ENCODE data around the gene HK1.
"Not testable (repeated sequence)": the region's sequence is repeated elsewhere in the genome, so short reads cannot be mapped to it uniquely, and the experiment has no call there.

The HK1 gene

DNA sequence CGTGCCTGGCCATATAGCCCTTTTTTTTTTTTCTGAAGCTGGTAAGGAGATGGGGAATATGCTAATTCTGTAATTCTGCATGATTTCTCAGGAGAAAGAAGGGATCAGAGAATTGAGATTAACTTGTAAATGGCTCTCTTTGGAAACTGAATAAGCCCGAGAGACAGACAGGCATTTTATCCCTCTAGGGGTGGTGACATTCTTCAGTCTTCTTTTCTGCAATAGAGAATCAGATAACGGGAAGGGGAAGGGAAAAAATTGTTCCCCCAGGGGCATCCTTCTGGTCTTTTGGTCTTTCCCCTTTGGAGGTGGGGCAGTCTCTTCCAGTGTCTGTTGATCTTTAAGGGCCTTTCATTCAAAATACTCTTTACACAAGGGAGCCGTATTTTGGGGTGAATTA lies 34.2 kb downstream of the HK1 start:
- no peak for DNase-seq (ENCODE audit: low spot score)

DNA sequence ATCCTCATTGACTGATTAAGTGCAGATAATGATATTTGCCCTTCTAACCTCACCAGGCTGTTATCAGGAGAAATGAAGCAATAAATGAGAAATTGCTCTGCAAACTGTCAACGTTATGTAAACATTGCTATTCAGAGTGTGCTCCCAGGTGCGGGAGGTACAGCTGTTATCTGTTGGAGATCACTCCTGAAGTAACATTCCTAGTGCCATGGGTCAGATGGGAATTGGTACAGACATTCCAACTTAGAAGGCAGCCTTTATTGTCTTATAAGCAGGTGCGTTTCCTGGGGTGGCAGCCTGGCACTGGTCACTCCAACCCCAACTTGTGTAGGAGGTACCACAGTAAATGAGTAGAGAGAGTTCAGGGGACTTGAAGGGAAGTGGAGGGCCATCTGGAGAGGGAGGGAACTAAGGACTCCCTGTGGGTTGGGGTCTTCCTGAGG lies 36.8 kb downstream of the HK1 start:
- no peak for DNase-seq (ENCODE audit: low spot score)

DNA sequence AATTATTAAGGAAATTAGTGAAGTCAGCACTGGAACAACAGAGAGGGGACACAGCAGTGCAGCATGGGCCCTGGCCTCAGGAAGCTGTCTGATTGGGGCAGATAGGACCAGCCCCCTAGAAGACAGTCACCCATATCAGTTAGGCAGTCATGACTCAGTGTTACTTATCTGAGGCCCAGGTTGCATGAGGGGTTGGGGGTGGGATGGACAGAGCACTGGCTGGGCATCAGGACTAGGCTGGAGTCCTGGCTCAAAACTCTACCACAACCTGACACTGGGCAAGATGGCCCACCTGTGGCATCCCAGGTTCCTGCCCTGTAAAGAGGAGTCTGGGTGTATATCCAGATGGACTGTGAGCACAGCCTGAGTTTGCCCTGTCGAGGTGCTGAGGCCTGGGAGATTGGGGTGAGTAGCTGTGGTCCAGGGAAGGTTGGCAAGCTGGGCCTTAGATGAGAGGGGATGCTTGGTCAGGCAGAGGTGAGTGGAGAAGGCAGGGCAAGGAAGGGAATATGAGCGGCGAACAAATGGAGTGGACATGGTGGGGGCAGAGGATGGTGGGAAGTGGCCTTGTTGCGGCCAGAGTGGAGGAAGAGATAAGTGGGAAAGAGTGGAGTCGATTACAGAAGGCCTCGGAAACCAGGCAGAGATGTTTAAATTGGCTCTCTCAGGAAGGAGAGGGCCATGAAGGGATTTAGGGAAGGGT lies 37.5 kb downstream of the HK1 start:
- DNase-seq (ENCODE audit: low spot score): no peak

DNA sequence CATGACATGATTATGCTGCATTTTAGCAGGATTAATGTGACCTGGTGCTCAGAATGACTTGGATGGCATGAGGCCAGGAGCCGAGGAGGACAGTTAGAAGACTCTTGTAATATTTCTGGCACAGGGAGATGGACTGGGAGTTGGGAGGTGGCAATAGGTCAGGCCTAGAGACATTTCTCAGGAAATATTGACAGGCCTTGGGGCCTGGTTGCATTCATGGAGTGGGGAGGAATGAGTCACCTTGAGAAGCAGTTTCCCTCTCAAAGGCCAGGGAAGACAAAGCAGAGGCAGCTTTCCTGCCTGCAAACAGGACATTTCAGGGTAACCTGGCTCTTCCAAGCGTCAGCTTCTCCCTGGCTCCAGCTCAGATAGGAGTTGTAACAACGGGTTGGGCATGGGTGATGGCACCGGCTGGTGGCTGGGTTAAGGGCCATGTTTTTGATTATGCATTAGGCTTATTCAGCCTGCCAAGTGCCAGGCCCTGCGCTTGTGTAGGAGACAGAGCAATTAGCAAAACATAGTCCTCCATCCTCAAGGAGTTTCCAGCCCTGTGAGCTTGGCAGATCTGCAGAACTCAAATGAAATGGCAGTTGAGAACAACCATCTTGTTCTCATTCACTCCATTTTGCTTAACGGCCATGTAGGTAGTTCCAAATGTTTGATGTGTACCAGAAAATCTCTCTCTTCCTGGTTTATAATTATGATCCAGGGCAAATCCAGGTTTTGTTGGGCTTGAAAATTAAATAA lies 38.2 kb downstream of the HK1 start:
- peak; percentile 71 for DNase-seq (ENCODE audit: low spot score)

DNA sequence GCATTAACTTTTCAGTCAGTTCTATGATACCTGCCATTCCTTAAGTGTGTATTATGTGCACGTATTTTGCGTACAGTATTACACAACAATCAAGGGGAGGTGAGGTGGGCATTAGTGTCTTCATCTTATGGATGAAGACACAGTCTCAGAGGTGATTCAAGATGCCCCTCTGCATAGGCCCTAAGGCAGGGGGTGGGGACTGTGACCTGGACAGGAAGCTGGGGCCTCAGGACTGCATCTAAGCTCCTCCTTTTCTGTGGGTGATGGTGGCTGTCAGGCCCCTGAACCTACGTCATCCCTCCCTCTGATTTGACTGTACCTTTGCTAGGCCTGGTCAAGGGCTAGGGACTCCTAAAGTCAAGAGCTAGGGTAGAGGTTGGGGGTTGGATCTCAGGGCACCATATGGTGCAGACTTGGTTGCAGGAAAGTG lies 38.9 kb downstream of the HK1 start:
- no peak for DNase-seq (ENCODE audit: low spot score)

DNA sequence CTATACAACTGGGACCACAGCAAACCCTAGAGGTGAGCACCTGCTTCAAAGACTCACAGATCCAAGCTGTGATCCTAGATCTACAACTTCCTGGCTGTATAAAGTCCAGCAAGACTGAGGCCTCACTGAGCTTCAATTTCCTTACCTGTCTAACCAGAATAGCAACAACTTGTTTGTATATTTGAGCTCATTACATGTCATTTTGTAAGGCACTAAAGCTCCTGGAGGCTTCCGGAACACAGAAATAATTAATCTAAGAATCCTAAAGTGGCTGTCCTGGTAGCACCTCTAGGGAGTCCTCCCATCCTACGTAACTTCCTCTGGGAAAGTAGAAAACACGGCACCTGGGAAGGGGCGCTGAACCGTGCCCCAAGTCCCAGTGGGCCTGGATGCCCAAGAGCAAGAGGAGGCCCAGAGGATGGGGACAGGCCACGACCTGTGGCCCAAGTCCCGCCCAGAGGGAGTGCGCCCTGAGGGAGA lies 39.4 kb downstream of the HK1 start:
- DNase-seq (ENCODE audit: low spot score): no peak

DNA sequence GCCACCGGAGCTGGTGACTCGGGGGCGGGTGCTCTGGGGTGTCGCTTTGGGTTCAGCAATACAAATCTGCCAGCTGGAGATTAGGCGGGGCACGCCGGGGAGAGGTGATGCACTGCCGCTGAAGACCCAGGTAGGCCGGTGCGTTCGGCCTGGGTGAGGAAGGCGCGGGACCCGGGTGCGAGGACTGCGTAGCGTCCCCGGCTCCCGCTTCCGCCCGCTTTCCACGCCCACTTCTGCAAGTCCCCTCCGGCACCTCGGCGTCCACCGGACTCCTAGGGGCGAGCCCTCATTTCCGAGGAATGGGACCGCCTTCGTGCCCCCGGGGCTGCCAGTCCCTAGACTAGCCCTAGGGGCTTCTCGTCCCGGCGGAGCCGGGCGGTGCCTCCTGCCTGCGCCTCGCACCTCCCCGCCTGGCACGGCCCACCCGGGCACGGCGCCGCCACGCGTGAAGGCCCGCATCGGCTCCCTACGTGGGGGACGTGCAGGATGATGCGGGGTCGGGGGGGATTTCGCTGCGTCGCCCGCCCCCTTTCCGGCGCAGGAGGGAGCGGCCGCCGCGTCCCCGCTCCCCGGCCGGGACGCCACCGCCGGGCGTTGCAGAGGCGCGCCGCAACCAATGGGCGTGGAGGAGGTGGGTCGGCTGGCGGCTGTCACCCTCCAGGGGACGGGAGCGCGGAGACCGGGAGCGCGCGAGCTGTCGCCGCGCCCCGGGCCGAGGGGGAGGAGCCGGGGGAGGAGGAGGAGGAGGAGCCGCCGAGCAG lies 40.0 kb downstream of the HK1 start:
- peak; percentile 98 for DNase-seq (ENCODE audit: low spot score)

DNA sequence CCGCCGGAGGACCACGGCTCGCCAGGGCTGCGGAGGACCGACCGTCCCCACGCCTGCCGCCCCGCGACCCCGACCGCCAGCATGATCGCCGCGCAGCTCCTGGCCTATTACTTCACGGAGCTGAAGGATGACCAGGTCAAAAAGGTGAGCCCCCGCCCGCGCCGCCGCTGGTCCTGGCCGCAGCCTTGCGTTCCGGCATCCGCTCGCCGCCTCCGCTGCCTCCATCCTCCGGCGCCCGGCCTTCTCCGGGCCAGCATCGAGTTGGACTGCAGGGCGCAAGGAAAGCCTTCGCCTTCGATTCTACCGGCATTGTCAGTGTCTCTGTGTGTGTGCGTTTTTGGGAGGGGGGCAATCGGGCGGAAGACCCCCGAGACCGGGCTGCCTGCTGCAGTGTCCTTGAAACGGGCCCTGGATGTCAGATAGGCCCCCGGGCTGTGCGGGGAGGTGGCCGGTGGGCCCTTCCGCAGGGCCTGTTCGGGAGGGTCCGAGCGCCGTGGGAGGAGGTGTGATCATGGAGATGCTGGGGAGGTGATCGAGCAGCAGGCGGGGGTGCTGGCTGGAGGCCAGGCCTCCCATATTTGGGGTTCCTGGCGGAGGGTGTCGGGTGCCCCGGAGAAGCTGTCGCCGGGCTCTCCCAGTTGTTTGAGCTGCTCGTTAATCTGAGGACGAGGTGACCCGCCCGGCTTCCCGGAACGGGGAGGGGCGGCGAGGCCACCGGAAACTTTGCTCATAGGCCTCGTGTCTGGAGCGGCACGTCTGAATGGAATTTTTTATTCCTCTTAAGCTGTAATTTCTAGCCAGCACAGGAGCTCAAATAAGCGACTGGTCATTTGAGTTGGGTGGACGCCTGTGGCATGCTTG lies 40.8 kb downstream of the HK1 start:
- DNase-seq (ENCODE audit: low spot score): peak; percentile 73

DNA sequence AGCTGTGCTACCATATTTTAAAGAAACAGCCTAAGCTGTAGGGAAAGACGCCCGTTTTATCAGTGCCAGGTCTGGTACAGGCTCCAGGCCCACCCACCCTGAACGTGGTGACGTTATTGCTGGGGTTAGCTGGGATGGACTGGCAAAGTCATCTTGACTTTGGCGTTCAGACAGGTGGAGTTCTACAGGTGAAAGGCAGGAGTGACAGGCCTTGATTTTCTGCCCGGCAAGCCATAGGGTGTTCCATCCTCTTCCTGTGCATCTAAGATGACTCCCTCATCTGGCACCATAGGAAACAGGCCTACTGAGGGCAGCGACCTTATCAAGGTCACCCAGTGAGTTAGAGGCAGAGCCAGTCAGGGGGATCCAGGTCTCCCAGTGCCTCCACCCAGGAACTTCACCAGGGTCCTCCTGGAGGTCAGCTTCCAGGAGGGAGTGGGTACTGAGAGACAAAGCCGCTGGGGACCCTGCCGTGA lies 41.6 kb downstream of the HK1 start:
- DNase-seq (ENCODE audit: low spot score): no peak

DNA sequence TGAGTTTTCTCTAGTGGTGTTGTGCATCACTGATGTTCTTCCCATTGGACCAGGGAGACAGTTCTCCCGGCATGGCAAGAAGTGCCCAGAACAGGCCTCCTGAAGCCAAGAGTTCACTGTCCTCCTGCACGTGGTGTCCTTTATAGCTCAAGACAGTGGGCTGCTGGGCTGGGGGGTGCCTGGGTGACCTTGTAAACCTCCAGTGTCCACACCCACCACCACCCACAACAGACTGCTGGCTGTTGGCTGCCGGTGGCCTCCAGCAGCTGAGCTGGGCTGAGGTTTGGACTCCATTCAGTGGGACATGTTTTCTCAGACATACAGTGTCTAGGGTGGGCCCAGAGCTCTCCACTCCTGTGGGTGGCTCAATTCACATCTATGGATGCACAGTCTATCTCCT lies 42.2 kb downstream of the HK1 start:
- DNase-seq (ENCODE audit: low spot score): no peak

DNA sequence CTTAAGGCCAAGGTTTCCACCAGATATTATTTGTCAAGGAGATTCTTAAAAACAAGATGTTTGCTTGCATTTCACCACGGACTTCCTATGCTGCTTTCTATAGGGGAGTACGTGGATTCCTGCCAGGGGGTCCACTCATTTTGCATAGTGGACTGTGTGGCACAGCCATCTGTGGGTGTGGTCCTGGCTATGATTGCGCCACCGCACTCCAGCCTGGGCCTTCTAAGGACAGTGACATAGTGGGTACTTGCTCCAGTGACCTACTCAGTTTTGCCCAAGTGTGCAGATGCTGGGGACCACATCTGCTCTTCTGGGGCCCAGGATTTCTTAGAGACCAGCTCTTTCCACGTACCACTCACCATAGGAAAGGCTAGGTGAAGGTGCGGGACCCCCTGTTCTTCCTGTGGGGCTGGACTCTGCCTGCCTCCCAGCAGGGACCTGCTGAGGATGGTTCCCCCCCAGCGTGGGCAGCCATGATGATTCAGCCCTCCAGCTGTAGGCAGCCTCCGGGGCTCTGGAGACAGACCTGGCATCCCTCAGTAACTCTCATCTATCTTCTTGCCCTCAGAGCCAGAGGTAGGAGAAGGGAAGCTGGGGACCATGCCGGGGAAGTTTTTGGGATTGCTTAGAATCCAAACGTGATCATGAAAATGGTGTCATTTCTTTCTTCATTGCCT lies 42.9 kb downstream of the HK1 start:
- DNase-seq (ENCODE audit: low spot score): no peak

DNA sequence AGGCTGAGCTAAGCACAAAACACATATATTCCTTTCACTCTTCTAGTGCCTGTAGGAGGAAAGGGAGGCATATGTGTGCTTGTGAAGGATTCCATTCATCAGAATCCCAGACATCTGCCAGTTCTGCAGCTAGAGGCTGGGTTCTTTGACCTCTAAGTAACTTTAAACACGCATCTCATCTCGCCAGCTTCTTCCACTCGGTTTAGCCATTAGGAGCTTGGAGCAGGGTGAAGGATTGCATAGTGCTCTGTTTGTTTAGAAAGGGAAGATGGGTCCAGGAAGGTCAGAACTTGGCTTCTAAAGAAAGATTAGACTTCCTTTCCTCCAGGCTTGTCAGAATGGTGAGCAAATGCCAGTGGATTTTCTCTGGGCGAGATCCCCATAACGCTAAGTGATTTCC lies 43.6 kb downstream of the HK1 start:
- no peak for DNase-seq (ENCODE audit: low spot score)

DNA sequence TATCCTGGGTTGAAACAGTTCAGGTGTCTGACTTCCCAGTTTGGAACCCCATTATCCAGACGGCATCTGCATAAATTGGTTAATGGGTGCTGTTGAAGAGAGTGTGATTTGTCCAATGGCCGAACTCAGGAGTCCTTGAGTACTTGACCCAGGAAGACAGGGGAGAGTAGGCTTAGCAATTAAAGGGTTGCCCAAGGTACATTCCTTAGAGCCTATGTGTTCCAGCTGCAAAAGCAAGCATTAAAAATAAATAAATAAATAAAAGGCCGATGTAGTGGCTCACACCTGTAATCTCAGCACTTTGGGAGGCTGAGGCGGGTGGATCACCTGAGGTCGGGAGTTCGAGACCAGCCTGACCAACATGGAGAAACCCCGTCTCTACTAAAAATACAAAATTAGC lies 44.0 kb downstream of the HK1 start:
- not testable (repeated sequence) for DNase-seq (ENCODE audit: low spot score)

DNA sequence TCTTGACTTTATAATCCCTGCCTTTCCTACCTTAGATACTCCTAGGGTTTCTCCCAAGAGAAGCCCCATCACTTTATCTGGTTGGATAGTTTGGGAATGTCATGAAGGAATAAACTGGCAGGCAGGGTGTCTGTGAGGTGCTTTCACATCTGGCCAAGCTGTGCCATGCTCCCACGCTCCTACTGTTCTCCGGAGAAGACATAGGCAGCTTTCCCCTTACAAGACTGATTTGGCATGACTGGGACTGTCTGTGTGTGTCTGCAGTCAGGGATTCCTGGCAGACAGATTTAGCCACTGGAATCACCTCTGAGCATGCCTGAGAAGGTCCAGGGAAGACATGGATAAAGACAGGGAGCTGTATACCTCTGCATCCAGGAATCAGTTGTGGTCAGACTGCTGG lies 45.3 kb downstream of the HK1 start:
- no peak for DNase-seq (ENCODE audit: low spot score)

DNA sequence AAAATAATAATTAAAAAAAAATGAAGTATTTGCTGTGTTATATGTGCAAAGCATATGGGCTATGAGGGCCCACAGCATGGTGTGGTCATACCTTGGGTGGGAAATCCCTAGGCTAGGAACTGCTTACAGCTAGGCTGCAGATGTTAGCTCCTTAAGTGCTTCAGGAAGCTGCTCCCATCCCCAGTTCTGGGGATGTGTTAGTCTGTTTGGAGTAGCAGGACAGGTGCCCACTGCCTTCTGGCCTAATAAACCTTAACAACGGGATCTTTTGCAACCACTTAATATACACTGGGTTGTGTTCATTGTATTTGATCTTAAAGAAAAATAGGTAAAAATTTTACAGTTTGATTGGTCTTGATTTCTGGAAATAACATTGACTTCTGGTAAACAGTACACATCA lies 46.3 kb downstream of the HK1 start:
- DNase-seq (ENCODE audit: low spot score): no peak

DNA sequence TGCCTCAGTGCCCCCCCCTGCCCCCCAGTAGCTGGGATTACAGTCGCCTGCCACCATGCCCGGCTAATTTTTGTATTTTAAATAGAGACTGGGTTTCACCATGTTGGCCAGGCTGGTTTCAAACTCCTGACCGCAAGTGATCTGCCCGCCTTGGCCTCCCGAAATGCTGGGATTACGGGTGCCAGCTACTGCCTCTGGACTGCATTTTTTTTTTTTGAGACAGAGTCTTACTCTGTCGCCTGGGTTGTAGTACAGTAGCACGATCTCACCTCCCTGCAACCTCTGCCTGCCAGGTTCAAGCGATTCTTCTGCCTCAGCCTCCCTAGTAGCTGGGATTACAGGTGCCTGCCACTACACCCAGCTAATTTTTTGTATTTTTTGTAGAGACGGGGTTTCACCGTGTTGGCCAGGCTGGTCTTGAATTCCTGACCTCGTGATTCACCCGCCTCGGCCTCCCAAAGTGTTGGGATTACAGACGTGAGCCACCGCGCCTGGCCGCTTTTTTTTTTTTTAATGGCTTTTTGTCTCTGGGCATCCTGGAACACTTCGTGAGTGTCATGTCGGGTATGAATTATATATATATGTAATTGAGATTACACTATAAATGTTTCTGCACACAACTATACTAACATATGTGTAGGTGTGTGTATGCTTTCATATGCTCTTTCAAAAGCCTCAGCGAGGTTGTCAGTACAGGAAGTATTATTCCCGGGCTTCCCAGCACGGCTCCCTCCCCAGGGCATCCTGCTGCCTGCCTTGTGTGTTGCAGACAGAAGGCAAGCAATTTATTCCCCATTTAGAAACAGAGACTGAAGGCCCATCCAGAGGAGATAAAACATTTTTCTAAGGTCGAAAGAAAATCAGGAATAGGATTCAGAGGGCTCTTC lies 47.6 kb downstream of the HK1 start:
- DNase-seq (ENCODE audit: low spot score): not testable (repeated sequence)

DNA sequence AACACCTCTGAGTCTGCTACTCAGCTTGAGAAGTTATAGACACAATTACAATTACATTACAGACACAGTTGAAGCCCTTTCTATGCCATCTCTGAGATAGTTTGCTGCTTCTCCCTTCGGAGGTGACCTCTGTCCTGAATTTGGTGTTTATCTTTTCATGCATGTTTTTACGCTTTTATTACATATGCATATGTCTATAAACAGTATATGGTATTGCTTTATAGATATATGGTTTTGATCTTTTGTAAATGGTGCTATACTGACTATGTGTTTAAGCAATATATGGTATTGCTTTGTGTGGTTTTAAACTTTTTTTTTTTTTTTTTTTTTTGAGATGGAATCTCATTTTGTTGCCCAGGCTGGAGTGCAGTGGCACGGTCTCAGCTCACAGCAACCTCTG lies 48.4 kb downstream of the HK1 start:
- DNase-seq (ENCODE audit: low spot score): no peak

DNA sequence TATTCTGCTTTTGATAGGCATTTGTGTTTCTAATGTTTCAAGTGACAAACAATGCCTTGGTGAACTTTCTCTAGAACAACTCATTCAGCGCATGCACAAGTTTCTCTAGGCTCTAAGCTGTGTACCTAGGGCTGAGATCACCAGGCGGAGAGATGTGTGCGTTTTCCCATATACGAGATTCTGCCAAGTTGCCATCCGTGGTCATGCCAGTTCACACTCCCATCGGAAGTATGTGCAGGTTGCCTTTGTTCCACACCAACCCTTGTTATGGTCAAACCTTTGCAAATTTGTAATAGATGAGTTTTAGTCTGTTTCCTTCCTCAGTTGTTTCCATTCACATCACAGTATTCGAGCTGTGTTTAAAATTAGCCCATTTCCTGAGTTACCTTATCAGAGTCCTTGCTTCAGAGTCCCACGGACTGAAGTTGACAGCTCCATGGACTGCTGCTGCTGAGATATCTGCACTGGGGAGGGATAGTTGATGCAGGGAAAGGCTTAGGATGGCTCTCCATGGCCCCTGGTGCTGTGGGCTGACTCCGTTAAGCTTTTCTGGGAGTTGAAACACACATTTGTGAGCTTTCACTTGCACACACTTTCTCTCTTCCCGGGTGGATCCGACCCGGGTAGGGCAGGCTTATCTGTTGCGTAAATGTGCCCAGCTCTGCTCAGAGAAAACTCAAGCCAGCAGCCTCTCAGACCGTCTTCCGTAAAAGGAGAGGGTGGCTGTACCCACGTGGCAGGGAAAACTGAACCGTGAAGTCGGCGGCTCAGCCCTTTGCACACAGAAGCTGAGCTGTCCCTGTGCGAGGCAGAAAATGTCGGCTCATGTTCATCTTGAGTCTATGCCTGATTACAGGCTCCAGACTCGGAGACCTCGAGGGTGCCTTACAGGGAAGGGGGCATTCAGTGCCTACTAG lies 49.4 kb downstream of the HK1 start:
- DNase-seq (ENCODE audit: low spot score): peak; percentile 56

DNA sequence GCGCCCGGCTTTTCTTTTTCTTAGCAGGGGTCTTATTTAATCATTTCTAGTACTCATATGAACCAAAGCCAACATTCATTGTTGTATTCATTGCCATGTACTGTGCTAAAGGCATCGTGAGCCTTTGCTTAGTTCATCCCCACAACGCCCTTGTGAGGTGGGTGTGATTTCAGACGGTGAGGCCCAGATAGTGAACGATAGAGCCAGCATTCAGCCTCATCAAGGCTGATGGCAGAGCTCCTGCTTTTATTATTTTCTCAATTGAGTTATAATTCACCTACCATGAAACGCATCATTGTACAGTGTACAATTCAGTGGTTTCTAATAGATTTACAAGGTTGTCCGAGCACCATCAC lies 50.1 kb downstream of the HK1 start:
- no peak for DNase-seq (ENCODE audit: low spot score)

Data from AG08395 (cell line).